RWPE1 (cell line): ENCODE results near the gene NPPA.

Source experiments
- CTCF ChIA-PET: fragments of 350-600 bp; sonication (Branson Sonifier 250); formaldehyde crosslinking; extraction: SDS; loops from one replicate; lab custom pipeline; 2021; lab: Yijun Ruan, JAX
- POLR2A ChIA-PET: fragments of 400-600 bp; formaldehyde crosslinking; extraction: SDS; loops from one replicate; lab custom pipeline; 2020; ENCODE audit warnings: antibody characterized with exemption; ENCODE audit not compliant: low non-redundant PET; lab: Yijun Ruan, JAX
- DNase-seq: peaks from one replicate; pipeline ENCODE4 v3.0.0; 2012; ENCODE audit warnings: low spot score
- H3K27ac ChIP-seq: fragments of 450-650 bp; 2 replicates; pipeline ENCODE4 v1.5.1; 2017
- CTCF ChIP-seq: fragments of 450-650 bp; conservative IDR thresholded peaks from 2 replicates; pipeline ENCODE4 v1.5.1; 2017; ENCODE audit warnings: low read depth, mild to moderate bottlenecking

The NPPA gene

GRCh38 chr1:11869650-11870207 is 22.1 kb upstream of the NPPA start:
- DNase-seq, result no peak
- TF ChIP-seq CTCF, result no peak
- H3K27ac ChIP-seq, result no peak overlapping the region
- ChIA-PET POLR2A (no interaction called here), CTCF (interaction anchor here (0.7 to 0.8 kb wide), 2 partner anchors 25 to 38 kb away, joined by 3 read pairs; no protein-coding TSS in a partner anchor)

- DNase-seq, result no peak
- POLR2A ChIA-PET, result no interaction called here
- no peak overlapping the region for H3K27ac ChIP-seq
- CTCF ChIA-PET, result interaction anchor here (0.6 kb wide), 1 partner anchor 22 kb away, joined by 3 read pairs; no protein-coding TSS in a partner anchor
- no peak for TF ChIP-seq CTCF
Observed at GRCh38 chr1:11869104-11869503, 21.5 kb upstream of the NPPA start.

- no peak for DNase-seq
- ChIA-PET CTCF (interaction anchor here (0.6 kb wide), 1 partner anchor 22 kb away, joined by 3 read pairs; no protein-coding TSS in a partner anchor), POLR2A (no interaction called here)
- TF ChIP-seq CTCF, result no peak
- H3K27ac ChIP-seq, result no peak overlapping the region
Observed at GRCh38 chr1:11868331-11868980, 20.9 kb upstream of the NPPA start.

GRCh38 chr1:11862890-11863289 is 15.3 kb upstream of the NPPA start:
- peak; percentile 54 for DNase-seq
- POLR2A ChIA-PET, result no interaction called here

GRCh38 chr1:11860587-11860986 is 13.0 kb upstream of the NPPA start:
- DNase-seq, result no peak
- no peak for TF ChIP-seq CTCF
- H3K27ac ChIP-seq, result no peak overlapping the region
- POLR2A ChIA-PET, result no interaction called here
- CTCF ChIA-PET, result interaction anchor here (0.7 kb wide), 1 partner anchor 12 kb away, joined by 5 read pairs; no protein-coding TSS in a partner anchor

More at GRCh38 chr1:11862890-11863289, 15.3 kb upstream of the NPPA start:
- CTCF ChIA-PET, result interaction anchor here (0.7 kb wide), 1 partner anchor 17 kb away, joined by 4 read pairs; no protein-coding TSS in a partner anchor
- no peak overlapping the region for H3K27ac ChIP-seq
- TF ChIP-seq CTCF, result no peak

- ChIA-PET POLR2A (no interaction called here), CTCF (interaction anchor here (0.6 to 0.7 kb wide), 2 partner anchors 13 to 107 kb away, joined by 5 to 6 read pairs; no protein-coding TSS in a partner anchor)
- no peak for TF ChIP-seq CTCF
- no peak overlapping the region for H3K27ac ChIP-seq
- no peak for DNase-seq
Observed at GRCh38 chr1:11860083-11860482, 12.5 kb upstream of the NPPA start.
